HEK293 (cell line): ENCODE results near the gene ITGA2.

ENCODE experiments used
- GLI4 ChIP-seq: fragments of 450-650 bp; formaldehyde crosslinking; IDR thresholded peaks from 2 replicates; pipeline ENCODE4 v1.5.1; 2016; ENCODE audit warnings: missing biosample characterization, missing genetic modification characterization
- MEIS1 ChIP-seq: sonication (generic); formaldehyde crosslinking; IDR thresholded peaks from 2 replicates; pipeline ENCODE4 v1.8.1; 2022; ENCODE audit warnings: missing genetic modification reagents, mild to moderate bottlenecking, borderline replicate concordance
- PATZ1 ChIP-seq: fragments of 450-650 bp; formaldehyde crosslinking; IDR thresholded peaks from 2 replicates; pipeline ENCODE4 v1.5.1; 2016; ENCODE audit warnings: missing biosample characterization, missing genetic modification characterization
- YY1 ChIP-seq: fragments of 450-650 bp; formaldehyde crosslinking; IDR thresholded peaks from 2 replicates; pipeline ENCODE4 v1.5.1; 2018; ENCODE audit warnings: missing biosample characterization, missing genetic modification characterization
- ZNF132 ChIP-seq: fragments of 450-650 bp; formaldehyde crosslinking; IDR thresholded peaks from 2 replicates; pipeline ENCODE4 v1.5.1; 2017; ENCODE audit warnings: missing biosample characterization, missing genetic modification characterization, borderline replicate concordance
- ZNF394 ChIP-seq: fragments of 450-650 bp; formaldehyde crosslinking; IDR thresholded peaks from 2 replicates; pipeline ENCODE4 v1.5.1; 2016; ENCODE audit warnings: missing biosample characterization, missing genetic modification characterization, mild to moderate bottlenecking, moderate library complexity, borderline replicate concordance
- ZNF404 ChIP-seq: fragments of 450-650 bp; formaldehyde crosslinking; IDR thresholded peaks from 2 replicates; pipeline ENCODE4 v1.5.1; 2017; ENCODE audit warnings: missing biosample characterization, missing genetic modification characterization
- ZNF558 ChIP-seq: fragments of 450-650 bp; formaldehyde crosslinking; IDR thresholded peaks from 2 replicates; pipeline ENCODE4 v1.5.1; 2016; ENCODE audit warnings: missing biosample characterization, missing genetic modification characterization
- ZNF629 ChIP-seq: fragments of 450-650 bp; formaldehyde crosslinking; IDR thresholded peaks from 2 replicates; pipeline ENCODE4 v1.5.1; 2017; ENCODE audit warnings: missing biosample characterization, missing genetic modification characterization
- TF ChIP-seq, protein P1 (sequence below): fragments of 450-650 bp; formaldehyde crosslinking; IDR thresholded peaks from 2 replicates; pipeline ENCODE4 v1.5.1; 2016; ENCODE audit warnings: missing biosample characterization, missing genetic modification characterization
- TF ChIP-seq, protein P2 (sequence below): sonication (generic); formaldehyde crosslinking; IDR thresholded peaks from 2 replicates; pipeline ENCODE4 v1.8.1; 2022; ENCODE audit warnings: mild to moderate bottlenecking, moderate library complexity, missing genetic modification reagents

- TF ChIP-seq YY1 (tag by site-specific recombination) (no peak), ZNF132 (no peak), GLI4 (tag by site-specific recombination) (no peak), ZNF558 (tag by site-specific recombination) (no peak), MEIS1 (CRISPR knock-in tag) (no peak), ZNF404 (tag by site-specific recombination) (no peak), PATZ1 (no peak), ZNF394 (tag by site-specific recombination) (no peak), ZNF629 (tag by site-specific recombination) (no peak)
- TF ChIP-seq, protein P1, sequence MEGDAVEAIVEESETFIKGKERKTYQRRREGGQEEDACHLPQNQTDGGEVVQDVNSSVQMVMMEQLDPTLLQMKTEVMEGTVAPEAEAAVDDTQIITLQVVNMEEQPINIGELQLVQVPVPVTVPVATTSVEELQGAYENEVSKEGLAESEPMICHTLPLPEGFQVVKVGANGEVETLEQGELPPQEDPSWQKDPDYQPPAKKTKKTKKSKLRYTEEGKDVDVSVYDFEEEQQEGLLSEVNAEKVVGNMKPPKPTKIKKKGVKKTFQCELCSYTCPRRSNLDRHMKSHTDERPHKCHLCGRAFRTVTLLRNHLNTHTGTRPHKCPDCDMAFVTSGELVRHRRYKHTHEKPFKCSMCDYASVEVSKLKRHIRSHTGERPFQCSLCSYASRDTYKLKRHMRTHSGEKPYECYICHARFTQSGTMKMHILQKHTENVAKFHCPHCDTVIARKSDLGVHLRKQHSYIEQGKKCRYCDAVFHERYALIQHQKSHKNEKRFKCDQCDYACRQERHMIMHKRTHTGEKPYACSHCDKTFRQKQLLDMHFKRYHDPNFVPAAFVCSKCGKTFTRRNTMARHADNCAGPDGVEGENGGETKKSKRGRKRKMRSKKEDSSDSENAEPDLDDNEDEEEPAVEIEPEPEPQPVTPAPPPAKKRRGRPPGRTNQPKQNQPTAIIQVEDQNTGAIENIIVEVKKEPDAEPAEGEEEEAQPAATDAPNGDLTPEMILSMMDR (tag by site-specific recombination) = no peak
- TF ChIP-seq, protein P2, sequence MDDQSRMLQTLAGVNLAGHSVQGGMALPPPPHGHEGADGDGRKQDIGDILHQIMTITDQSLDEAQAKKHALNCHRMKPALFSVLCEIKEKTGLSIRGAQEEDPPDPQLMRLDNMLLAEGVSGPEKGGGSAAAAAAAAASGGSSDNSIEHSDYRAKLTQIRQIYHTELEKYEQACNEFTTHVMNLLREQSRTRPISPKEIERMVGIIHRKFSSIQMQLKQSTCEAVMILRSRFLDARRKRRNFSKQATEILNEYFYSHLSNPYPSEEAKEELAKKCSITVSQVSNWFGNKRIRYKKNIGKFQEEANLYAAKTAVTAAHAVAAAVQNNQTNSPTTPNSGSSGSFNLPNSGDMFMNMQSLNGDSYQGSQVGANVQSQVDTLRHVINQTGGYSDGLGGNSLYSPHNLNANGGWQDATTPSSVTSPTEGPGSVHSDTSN (CRISPR knock-in tag) = no peak
Measured at GRCh38 chr5:53009816-53010215, 20.7 kb downstream of the ITGA2 start.
